GM10847 (cell line): Measurements from ENCODE around the gene ASB18.

Experiments
- POLR2A ChIP-seq: IDR thresholded peaks from 2 replicates; pipeline ENCODE4 v1.6.1; 2011; ENCODE audit not compliant: insufficient read length; ENCODE audit errors: extremely low read depth

ASB18 gene

GRCh38 chr2:236177967-236178889 lies 86.0 kb downstream of the ASB18 start:
- no peak for TF ChIP-seq POLR2A

DNA sequence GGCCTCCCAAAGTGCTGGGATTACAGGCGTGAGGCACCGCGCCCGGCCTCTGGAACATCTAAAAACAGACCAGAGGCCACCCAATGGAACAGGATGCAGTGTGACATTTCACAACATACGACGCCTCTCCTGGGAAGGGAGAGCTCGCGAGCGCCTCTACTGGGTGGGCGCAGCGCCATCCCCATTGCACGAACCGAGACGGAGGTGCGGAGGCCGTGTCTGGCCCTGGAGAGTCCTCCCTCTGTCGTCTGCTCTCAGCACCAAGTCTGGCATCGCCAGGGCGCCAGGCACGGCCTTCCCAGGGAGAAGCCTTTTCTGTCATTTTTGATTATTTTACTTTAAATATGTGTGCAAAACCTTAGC lies 86.6 kb downstream of the ASB18 start:
- TF ChIP-seq POLR2A: no peak

- no peak for TF ChIP-seq POLR2A
Measured at GRCh38 chr2:236176951-236177350, 87.3 kb downstream of the ASB18 start.

DNA sequence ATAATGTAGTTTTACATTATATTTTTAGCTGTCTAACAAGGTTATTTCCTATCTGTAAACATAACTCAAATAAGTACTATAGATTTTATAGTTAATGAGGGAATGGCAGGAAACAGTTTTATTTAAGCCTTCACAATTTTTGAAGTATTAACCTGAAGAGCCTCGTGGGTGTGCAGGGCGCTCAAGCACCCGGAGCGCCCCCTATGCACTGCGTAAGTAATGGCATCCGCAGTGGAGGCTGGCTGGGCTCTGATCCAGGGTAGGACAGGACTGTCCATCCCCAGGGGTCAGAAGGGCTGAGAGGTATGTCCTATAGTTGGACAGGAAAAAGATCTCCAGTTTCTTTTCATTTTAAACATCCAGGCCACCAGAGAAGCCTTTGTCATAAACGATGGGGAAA lies 87.8 kb downstream of the ASB18 start:
- no peak for TF ChIP-seq POLR2A

DNA sequence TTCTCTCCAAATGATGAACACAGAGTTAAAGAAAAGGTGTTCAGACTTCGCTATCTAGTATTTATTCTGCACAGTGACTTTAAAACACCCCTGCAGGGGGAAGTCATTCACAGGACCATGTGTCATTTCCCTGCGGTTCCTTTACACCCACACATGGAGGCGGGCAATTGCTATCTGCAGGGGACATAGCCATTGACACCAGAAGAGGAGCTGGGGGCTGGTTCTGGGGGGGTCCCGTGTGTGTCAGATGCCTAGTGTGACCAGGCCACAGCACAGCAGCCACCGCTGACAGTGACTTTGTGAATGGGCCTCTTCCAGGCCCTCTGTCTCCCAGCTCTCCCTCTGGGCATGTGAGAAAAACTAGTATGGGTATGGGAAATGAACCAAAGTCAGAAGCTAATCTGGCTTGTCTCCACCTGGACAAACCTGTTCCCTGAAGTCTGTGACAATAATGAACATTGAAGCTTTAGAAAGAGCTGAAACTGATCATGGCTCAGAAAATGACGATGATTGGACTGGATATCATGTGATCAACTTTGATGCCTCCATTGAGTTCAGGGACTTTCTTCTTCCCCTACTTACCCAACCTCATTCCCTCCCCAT lies 88.6 kb downstream of the ASB18 start:
- TF ChIP-seq POLR2A: no peak

GRCh38 chr2:236173729-236174607 lies 90.2 kb downstream of the ASB18 start:
- no peak for TF ChIP-seq POLR2A

- no peak for TF ChIP-seq POLR2A
Measured at GRCh38 chr2:236173036-236173728, 91.0 kb downstream of the ASB18 start.

DNA sequence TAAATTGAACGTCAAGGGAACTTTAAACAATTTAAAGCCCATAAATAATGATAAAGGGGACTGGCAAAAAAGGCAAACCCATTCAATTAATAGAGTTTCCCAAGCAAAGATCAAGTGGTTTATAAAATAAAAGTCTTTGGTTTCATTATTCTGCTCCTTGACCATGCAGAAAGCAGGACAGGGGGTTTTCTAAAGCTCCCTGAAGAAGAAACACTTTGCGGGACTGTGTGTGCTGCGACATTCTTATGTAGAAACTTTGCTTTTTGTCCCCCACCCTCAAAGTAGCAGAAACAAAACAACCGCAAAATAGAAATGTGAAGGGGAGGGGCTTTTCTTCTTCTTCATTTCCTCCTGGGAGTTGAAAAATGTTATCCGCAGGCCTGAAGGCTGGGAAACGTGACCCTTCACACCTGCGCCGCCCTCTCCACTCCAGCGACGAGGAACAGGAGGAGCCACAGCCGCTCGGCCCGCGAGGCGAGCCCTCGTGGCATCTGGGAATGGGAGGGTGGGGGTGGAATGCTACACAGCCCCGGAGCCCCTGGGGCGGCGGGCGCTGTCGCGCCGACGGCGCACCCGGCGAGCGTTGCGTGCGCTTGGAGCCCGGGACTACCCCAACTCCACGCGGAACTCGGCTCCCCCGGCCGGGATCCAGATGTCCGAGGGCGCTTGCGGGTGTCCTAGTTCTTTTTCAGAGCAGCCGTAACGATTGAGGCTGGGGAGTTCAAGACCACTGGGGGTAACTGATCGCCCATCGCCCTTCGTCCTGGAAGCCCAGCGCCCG lies 91.8 kb downstream of the ASB18 start:
- no peak for TF ChIP-seq POLR2A

GRCh38 chr2:236171680-236172254 lies 92.4 kb downstream of the ASB18 start:
- TF ChIP-seq POLR2A: no peak

- TF ChIP-seq POLR2A: no peak
Measured at GRCh38 chr2:236171181-236171679, 93.0 kb downstream of the ASB18 start.

GRCh38 chr2:236170590-236171165 lies 93.5 kb downstream of the ASB18 start:
- no peak for TF ChIP-seq POLR2A

- TF ChIP-seq POLR2A: no peak
Measured at GRCh38 chr2:236169741-236170589, 94.2 kb downstream of the ASB18 start.

GRCh38 chr2:236169151-236169721 lies 95.0 kb downstream of the ASB18 start:
- TF ChIP-seq POLR2A: no peak
